HTERT RPE-1 (cell line): ENCODE data around the gene CPA1.

Experiments used
- in situ Hi-C: fragments of 300-500 bp; cut with MboI; formaldehyde crosslinking; loops from 4 replicates; pipeline ENCODE4 v1.14.3; 2020; ENCODE audit warnings: low sequenced_read_pairs

The CPA1 gene

GRCh38 chr7:130393841-130394411 lies 13.6 kb downstream of the CPA1 start:
- in situ Hi-C loops, result no loop called here

- in situ Hi-C loops, result no loop called here
Measured at GRCh38 chr7:130394421-130395195, 14.3 kb downstream of the CPA1 start.

GRCh38 chr7:130395421-130395820 lies 15.1 kb downstream of the CPA1 start:
- in situ Hi-C loops, result no loop called here

- in situ Hi-C loops, result no loop called here
Measured at GRCh38 chr7:130396109-130396508, 15.8 kb downstream of the CPA1 start.

GRCh38 chr7:130397051-130397757 lies 16.9 kb downstream of the CPA1 start:
- in situ Hi-C loops, result no loop called here

- in situ Hi-C loops, result no loop called here
Measured at GRCh38 chr7:130397758-130398073, 17.4 kb downstream of the CPA1 start.

- in situ Hi-C loops, result no loop called here
Measured at GRCh38 chr7:130398526-130399090, 18.3 kb downstream of the CPA1 start.

GRCh38 chr7:130400120-130400572 lies 19.9 kb downstream of the CPA1 start:
- in situ Hi-C loops, result no loop called here

- in situ Hi-C loops, result no loop called here
Measured at GRCh38 chr7:130401101-130401500, 20.8 kb downstream of the CPA1 start.

GRCh38 chr7:130401578-130401977 lies 21.3 kb downstream of the CPA1 start:
- in situ Hi-C loops, result no loop called here

- in situ Hi-C loops, result no loop called here
Measured at GRCh38 chr7:130405003-130405402, 24.7 kb downstream of the CPA1 start.

GRCh38 chr7:130409067-130409711 lies 28.9 kb downstream of the CPA1 start:
- in situ Hi-C loops, result no loop called here

- in situ Hi-C loops, result no loop called here
Measured at GRCh38 chr7:130409712-130410072, 29.4 kb downstream of the CPA1 start.

GRCh38 chr7:130410868-130411541 lies 30.7 kb downstream of the CPA1 start:
- in situ Hi-C loops, result no loop called here

GRCh38 chr7:130413201-130413600 lies 32.9 kb downstream of the CPA1 start:
- in situ Hi-C loops, result no loop called here

GRCh38 chr7:130415006-130415405 lies 34.7 kb downstream of the CPA1 start:
- in situ Hi-C loops, result no loop called here

- in situ Hi-C loops, result no loop called here
Measured at GRCh38 chr7:130417213-130417612, 36.9 kb downstream of the CPA1 start.

- in situ Hi-C loops, result no loop called here
Measured at GRCh38 chr7:130418306-130418705, 38.0 kb downstream of the CPA1 start.

- in situ Hi-C loops, result no loop called here
Measured at GRCh38 chr7:130419658-130420057, 39.4 kb downstream of the CPA1 start.

- in situ Hi-C loops, result no loop called here
Measured at GRCh38 chr7:130420943-130421578, 40.8 kb downstream of the CPA1 start.
